Ovary (tissue), 3 donors: ENCODE measurements around the gene ADGRL1.
"Not testable (repeated sequence)": the region's sequence is repeated elsewhere in the genome, so short reads cannot be mapped to it uniquely, and the experiment has no call there.

Experiments
- CTCF ChIP-seq, 3 donors: fragments of 450-650 bp in 2 of 3; fragments of 200-600 bp in 1 of 3; IDR thresholded peaks; one replicate each; pipeline versions ENCODE4 v1.5.1 to v1.8.0; 2016 to 2022; ENCODE audit warnings: antibody characterized with exemption in 3 of 3, mild to moderate bottlenecking in 1 of 3
- POLR2A ChIP-seq: fragments of 450-650 bp; IDR thresholded peaks from one replicate; pipeline ENCODE4 v1.6.1; 2017; ENCODE audit warnings: antibody characterized with exemption, mild to moderate bottlenecking, moderate library complexity
- donor health status: DM: no; HTN: no; CAD: no.

- TF ChIP-seq POLR2A; CTCF (IDR thresholded peaks at IDR 0.05): not testable (repeated sequence)
Observed at GRCh38 chr19:14243718-14244117, 37.7 kb upstream of the ADGRL1 start.
